PC-3 (cell line): ENCODE data around the gene MAPRE3.

Experiments used
- CTCF ChIP-seq: fragments of 300-600 bp; sonication (generic); conservative IDR thresholded peaks from 2 replicates; pipeline ENCODE4 v1.5.1; 2017; ENCODE audit warnings: antibody characterized with exemption, low read depth, mild to moderate bottlenecking, low read length
- EZH2 ChIP-seq: fragments of 300-600 bp; sonication (generic); IDR thresholded peaks from one replicate; pipeline ENCODE4 v1.6.1; 2017; ENCODE audit warnings: antibody characterized with exemption, mild to moderate bottlenecking, low read length; ENCODE audit not compliant: unreplicated experiment

GRCh38 chr2:27021253-27022049, 51.0 kb downstream of the MAPRE3 start:
- TF ChIP-seq CTCF (no peak), EZH2 (no peak)
